ENCODE results near the gene STXBP3. TPM values are rescaled to one million over a fixed set of nuclear protein-coding genes. Genes with fewer than 3 reads are reported as not detected.

The STXBP3 gene
- total RNA-seq, 1 donor from 2014 or later: 48.2 TPM

DNA sequence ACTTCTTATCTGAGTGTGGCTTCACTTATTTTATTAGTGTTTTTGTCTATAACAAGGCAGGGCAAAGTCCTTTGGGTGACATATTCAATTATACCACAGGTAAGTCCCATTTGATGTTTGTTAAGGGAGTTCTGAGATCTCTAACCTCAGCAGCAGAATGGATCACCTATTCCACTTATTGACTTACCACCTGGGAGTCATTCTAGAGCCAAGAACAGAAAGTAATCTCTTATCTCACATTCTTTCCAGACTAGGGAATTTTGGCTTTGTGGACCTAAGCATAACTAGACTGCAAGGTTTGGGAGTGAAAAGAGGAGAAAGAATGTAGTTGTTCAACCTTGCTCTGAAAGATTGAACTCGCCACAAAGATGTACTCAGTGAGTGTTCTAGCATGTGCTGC, 20.6 kb upstream of the STXBP3 start:
- no peaks in the 10 kb centered on the region for H3K27me3 ChIP-seq (ENCODE audit: control insufficient read depth, insufficient read depth, low read length)
- no peak for DNase-seq (ENCODE audit: low read depth)
- no peak overlapping the region for H3K4me3 ChIP-seq (ENCODE audit: low read depth, low read length)
- H3K36me3 ChIP-seq (ENCODE audit: control insufficient read depth, insufficient read depth, low read length): no peaks in the 10 kb centered on the region
- TF ChIP-seq, protein P1, sequence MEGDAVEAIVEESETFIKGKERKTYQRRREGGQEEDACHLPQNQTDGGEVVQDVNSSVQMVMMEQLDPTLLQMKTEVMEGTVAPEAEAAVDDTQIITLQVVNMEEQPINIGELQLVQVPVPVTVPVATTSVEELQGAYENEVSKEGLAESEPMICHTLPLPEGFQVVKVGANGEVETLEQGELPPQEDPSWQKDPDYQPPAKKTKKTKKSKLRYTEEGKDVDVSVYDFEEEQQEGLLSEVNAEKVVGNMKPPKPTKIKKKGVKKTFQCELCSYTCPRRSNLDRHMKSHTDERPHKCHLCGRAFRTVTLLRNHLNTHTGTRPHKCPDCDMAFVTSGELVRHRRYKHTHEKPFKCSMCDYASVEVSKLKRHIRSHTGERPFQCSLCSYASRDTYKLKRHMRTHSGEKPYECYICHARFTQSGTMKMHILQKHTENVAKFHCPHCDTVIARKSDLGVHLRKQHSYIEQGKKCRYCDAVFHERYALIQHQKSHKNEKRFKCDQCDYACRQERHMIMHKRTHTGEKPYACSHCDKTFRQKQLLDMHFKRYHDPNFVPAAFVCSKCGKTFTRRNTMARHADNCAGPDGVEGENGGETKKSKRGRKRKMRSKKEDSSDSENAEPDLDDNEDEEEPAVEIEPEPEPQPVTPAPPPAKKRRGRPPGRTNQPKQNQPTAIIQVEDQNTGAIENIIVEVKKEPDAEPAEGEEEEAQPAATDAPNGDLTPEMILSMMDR (IDR thresholded peaks at IDR 0.05; ENCODE audit: insufficient read depth, low read length, poor library complexity, severe bottlenecking): no peak

DNA sequence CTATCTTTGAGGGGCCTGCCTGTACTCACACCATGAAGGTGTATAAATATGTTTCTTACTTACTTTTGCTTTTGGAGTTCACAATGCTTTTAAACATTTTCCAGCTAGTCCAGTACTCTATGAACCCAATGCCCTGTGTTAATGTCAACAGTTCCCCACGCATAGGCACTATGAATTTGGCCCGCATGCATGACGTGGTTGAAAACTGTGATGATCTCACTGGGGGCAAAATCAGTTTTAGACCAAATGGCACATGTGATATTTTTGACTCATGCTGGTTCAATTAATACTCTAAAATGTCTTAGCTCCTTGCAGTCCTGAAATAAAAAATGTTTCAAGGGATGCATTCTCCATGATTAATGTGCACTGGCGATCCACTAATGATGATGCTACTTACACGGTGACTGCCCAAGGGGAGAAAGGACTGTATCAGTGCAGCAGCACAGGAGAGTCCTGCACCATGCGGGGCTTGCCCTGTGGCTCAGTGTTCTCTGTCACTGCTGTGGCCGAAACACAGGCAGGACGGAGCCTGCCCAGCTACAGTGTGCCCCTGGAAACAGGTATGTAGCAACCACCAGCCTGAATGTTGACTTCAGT, 18.0 kb upstream of the STXBP3 start:
- Histone ChIP-seq H3K36me3 (ENCODE audit: control insufficient read depth, insufficient read depth, low read length) (no peaks in the 10 kb centered on the region), H3K4me3 (ENCODE audit: low read depth, low read length) (no peak overlapping the region), H3K27me3 (ENCODE audit: control insufficient read depth, insufficient read depth, low read length) (no peaks in the 10 kb centered on the region)
- TF ChIP-seq, protein P1 (IDR thresholded peaks at IDR 0.05; ENCODE audit: insufficient read depth, low read length, poor library complexity, severe bottlenecking): no peak
- DNase-seq (ENCODE audit: low read depth): no peak

DNA sequence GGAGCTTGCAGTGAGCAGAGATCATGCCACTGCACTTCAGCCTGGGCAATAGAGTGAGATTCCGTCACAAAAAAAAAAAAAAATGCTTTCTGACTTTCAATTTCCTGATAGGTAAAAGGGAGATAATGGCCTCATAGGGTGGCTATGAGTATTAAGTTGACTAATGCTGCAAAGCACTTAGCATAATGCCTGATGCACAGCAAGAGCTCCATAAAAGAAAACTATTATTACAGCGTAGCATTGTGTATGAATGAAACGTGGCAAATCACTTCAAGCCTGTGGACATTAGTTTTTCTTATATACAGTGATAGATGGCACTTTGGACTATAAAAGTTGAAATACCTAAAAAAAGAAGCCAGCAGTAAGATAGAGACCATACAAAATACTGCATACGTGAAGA, 17.0 kb upstream of the STXBP3 start:
- no peaks in the 10 kb centered on the region for H3K36me3 ChIP-seq (ENCODE audit: control insufficient read depth, insufficient read depth, low read length)
- H3K4me3 ChIP-seq (ENCODE audit: low read depth, low read length): no peak overlapping the region
- TF ChIP-seq, protein P1 (IDR thresholded peaks at IDR 0.05; ENCODE audit: insufficient read depth, low read length, poor library complexity, severe bottlenecking): no peak
- DNase-seq (ENCODE audit: low read depth): no peak
- no peaks in the 10 kb centered on the region for H3K27me3 ChIP-seq (ENCODE audit: control insufficient read depth, insufficient read depth, low read length)

GRCh38 chr1:108732398-108732797, 14.1 kb upstream of the STXBP3 start:
- Histone ChIP-seq H3K4me3 (ENCODE audit: low read depth, low read length) (no peak overlapping the region), H3K27me3 (ENCODE audit: control insufficient read depth, insufficient read depth, low read length) (no peaks in the 10 kb centered on the region), H3K36me3 (ENCODE audit: control insufficient read depth, insufficient read depth, low read length) (no peaks in the 10 kb centered on the region)
- TF ChIP-seq, protein P1 (IDR thresholded peaks at IDR 0.05; ENCODE audit: insufficient read depth, low read length, poor library complexity, severe bottlenecking): no peak
- no peak for DNase-seq (ENCODE audit: low read depth)

DNA sequence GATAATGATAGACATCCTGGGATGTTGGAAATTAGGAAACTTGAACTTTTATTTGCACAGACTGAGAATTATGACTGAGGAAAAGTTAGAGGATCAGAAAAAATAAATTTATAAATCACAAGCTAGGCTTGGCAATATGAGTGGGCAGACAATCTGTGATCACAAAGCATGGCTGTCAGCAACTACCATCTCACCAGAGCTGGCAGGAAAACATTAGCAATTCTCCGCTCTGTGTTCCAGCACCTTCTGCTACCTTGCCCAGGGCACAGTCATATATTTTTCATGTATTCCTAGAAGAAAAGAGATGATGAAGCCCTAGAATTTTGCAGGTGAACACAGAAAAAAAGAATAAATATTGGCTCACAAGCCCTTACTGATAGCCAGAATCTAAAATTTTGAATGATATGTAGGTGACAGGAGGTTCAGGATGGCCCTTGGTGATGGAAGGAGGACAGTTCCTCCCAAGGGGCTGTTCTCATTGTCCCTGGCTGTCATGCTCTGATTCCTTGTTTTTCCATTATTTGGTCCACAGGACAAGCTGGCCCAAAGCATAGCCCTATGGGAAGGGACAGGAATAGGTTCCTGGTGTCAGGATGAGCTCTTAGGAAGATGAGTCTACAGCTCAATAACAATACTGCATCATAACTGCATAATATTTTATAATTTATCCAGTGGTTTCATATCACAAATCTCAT, 12.2 kb upstream of the STXBP3 start:
- H3K4me3 ChIP-seq (ENCODE audit: low read depth, low read length): no peak overlapping the region
- no peaks in the 10 kb centered on the region for H3K36me3 ChIP-seq (ENCODE audit: control insufficient read depth, insufficient read depth, low read length)
- H3K27me3 ChIP-seq (ENCODE audit: control insufficient read depth, insufficient read depth, low read length): no peaks in the 10 kb centered on the region
- no peak for DNase-seq (ENCODE audit: low read depth)
- TF ChIP-seq, protein P1 (IDR thresholded peaks at IDR 0.05; ENCODE audit: insufficient read depth, low read length, poor library complexity, severe bottlenecking): no peak

GRCh38 chr1:108742253-108742652, 4.2 kb upstream of the STXBP3 start:
- TF ChIP-seq, protein P1 (IDR thresholded peaks at IDR 0.05; ENCODE audit: insufficient read depth, low read length, poor library complexity, severe bottlenecking): no peak
- no peaks in the 10 kb centered on the region for H3K27me3 ChIP-seq (ENCODE audit: control insufficient read depth, insufficient read depth, low read length)
- H3K4me3 ChIP-seq (ENCODE audit: low read depth, low read length): no peak overlapping the region
- H3K36me3 ChIP-seq (ENCODE audit: control insufficient read depth, insufficient read depth, low read length): no peaks in the 10 kb centered on the region
- no peak for DNase-seq (ENCODE audit: low read depth)

All from kidney epithelial cell (primary cell).